GM12878 (cell line): ENCODE measurements around the gene FJX1. TPM values are rescaled to one million over a fixed set of nuclear protein-coding genes. Genes with fewer than 3 reads are reported as not detected.

Source experiments
- ATAC-seq: fragments of 200-7000 bp; cut with Tn5 transposase; 3 replicates; pipeline ENCODE4 v1.9.1; 2020; ENCODE audit warnings: mild to moderate bottlenecking, moderate library complexity
- BruUV-seq: library from RNA; stranded (reverse); fragments of 400-500 nt; replicated peaks from 2 replicates; lab custom pipeline; 2021; lab: Mats Ljungman, UMichigan
- CTCF ChIA-PET: fragments of 300-600 bp; sonication (Branson Sonifier 250); formaldehyde crosslinking; extraction: SDS; loops from one replicate; lab custom pipeline; 2021; ENCODE audit warnings: inconsistent platforms; lab: Yijun Ruan, JAX
- POLR2A ChIA-PET: fragments of 350-600 bp; formaldehyde crosslinking; extraction: SDS; loops from one replicate; lab custom pipeline; 2021; ENCODE audit warnings: inconsistent platforms; lab: Charles Lee
- RAD21 ChIA-PET: fragments of 300-600 bp; sonication (Branson Sonifier 250); formaldehyde crosslinking; loops from one replicate; lab custom pipeline; 2023; ENCODE audit warnings: antibody characterized with exemption; ENCODE audit not compliant: unreplicated experiment; lab: Charles Lee
- SMC1A ChIA-PET: fragments of 300-600 bp; sonication (Branson Sonifier 250); formaldehyde crosslinking; loops from one replicate; lab custom pipeline; 2023; ENCODE audit not compliant: unreplicated experiment, uncharacterized antibody; lab: Charles Lee
- DNase-seq: peaks from one replicate; pipeline ENCODE4 v3.0.0-alpha.2; 2011; ENCODE audit warnings: low read depth, low spot score
- FAIRE-seq: peaks from 3 replicates; lab custom pipeline; 2011; peaks lifted over from hg19 to GRCh38; lab: Jason Lieb, UNC
- H2AFZ ChIP-seq: 2 replicates; pipeline ENCODE4 v1.6.0; 2011; ENCODE audit warnings: low read depth, low read length, control low read depth; ENCODE audit not compliant: control insufficient read depth
- H3K27ac ChIP-seq: 2 replicates; pipeline ENCODE4 v1.5.1; 2011; ENCODE audit warnings: control low read depth; ENCODE audit not compliant: control insufficient read depth, insufficient read depth
- H3K27me3 ChIP-seq, 2 experiments: replicated peaks in 1 of 2; 2 replicates each; pipeline versions ENCODE4 v1.6.0 to v1.6.1; 2011; ENCODE audit warnings: low read length in 1 of 2; ENCODE audit not compliant: control insufficient read depth in 2 of 2, insufficient read depth in 2 of 2
- H3K36me3 ChIP-seq, 2 experiments: 2 replicates each; pipeline ENCODE4 v1.5.1; 2011; ENCODE audit warnings: low read length in 1 of 2; ENCODE audit not compliant: control insufficient read depth in 2 of 2, insufficient read depth in 2 of 2
- H3K4me1 ChIP-seq: 2 replicates; pipeline ENCODE4 v1.6.1; 2011; ENCODE audit warnings: mild to moderate bottlenecking, low read length, moderate library complexity, mixed read lengths; ENCODE audit not compliant: control insufficient read depth, insufficient read depth
- H3K4me2 ChIP-seq: 2 replicates; pipeline ENCODE4 v1.6.0; 2011; ENCODE audit warnings: control low read depth; ENCODE audit not compliant: control insufficient read depth, insufficient read depth
- H3K4me3 ChIP-seq: fragments of 200-600 bp; sonication (generic); 2 replicates; pipeline ENCODE4 v1.5.1; 2016
- H3K79me2 ChIP-seq: 2 replicates; pipeline ENCODE4 v1.6.0; 2011; ENCODE audit warnings: low read length; ENCODE audit not compliant: control insufficient read depth, insufficient read depth
- H3K9ac ChIP-seq: 2 replicates; pipeline ENCODE4 v1.8.0; 2011; ENCODE audit warnings: low read length, control low read depth, mixed read lengths; ENCODE audit not compliant: control insufficient read depth, insufficient read depth
- H3K9me3 ChIP-seq: replicated peaks from 3 replicates; pipeline ENCODE4 v1.5.1; 2011; ENCODE audit warnings: mild to moderate bottlenecking, low read length; ENCODE audit not compliant: control insufficient read depth, insufficient read depth
- H4K20me1 ChIP-seq: 2 replicates; pipeline ENCODE4 v1.6.0; 2011; ENCODE audit not compliant: control insufficient read depth, insufficient read depth
- ASH2L ChIP-seq: fragments of 300-600, 200-600 bp; sonication (generic); IDR thresholded peaks from 2 replicates; pipeline ENCODE4 v1.6.1; 2017; ENCODE audit warnings: low read depth, mild to moderate bottlenecking, borderline replicate concordance
- CHD4 ChIP-seq: fragments of 200-600 bp; sonication (generic); IDR thresholded peaks from 2 replicates; pipeline ENCODE4 v1.6.1; 2016; ENCODE audit warnings: mild to moderate bottlenecking
- HCFC1 ChIP-seq: fragments of 150-350 bp; IDR thresholded peaks from 2 replicates; pipeline ENCODE4 v1.6.1; 2014; ENCODE audit warnings: low read length
- IRF4 ChIP-seq: IDR thresholded peaks from 2 replicates; pipeline ENCODE4 v1.6.1; 2011; ENCODE audit warnings: low read depth, low read length
- MYB ChIP-seq: fragments of 150-350 bp; IDR thresholded peaks from 2 replicates; pipeline ENCODE4 v1.6.1; 2014; ENCODE audit warnings: mild to moderate bottlenecking, low read depth, low read length, borderline replicate concordance
- RCOR1 ChIP-seq: conservative IDR thresholded peaks from 2 replicates; pipeline ENCODE4 v1.6.1; 2012; ENCODE audit warnings: low read depth, low read length, improper control_type of control experiment
- RELA ChIP-seq: fragments of 450-650 bp; IDR thresholded peaks from 2 replicates; pipeline ENCODE4 v1.8.0; 2014; ENCODE audit warnings: borderline replicate concordance; ENCODE audit not compliant: partially characterized antibody
- RUNX3 ChIP-seq: IDR thresholded peaks from 2 replicates; pipeline ENCODE4 v1.6.1; 2012; ENCODE audit warnings: low read length, inconsistent platforms
- SP1 ChIP-seq: IDR thresholded peaks from one replicate; pipeline ENCODE4 v1.6.1; 2011; ENCODE audit warnings: low read depth, low read length
- SUPT20H ChIP-seq: IDR thresholded peaks from 2 replicates; pipeline ENCODE4 v1.6.1; 2011; ENCODE audit warnings: low read depth, mild to moderate bottlenecking, low read length, moderate library complexity, borderline replicate concordance; ENCODE audit not compliant: control insufficient read depth
- USF1 ChIP-seq: IDR thresholded peaks from 2 replicates; pipeline ENCODE4 v1.6.1; 2011; ENCODE audit warnings: borderline replicate concordance, low read depth, mild to moderate bottlenecking, moderate library complexity, mixed read lengths, low read length; ENCODE audit not compliant: insufficient read depth; ENCODE audit errors: extremely low read length
- ZBTB11 ChIP-seq: fragments of 450-650 bp; formaldehyde crosslinking; IDR thresholded peaks from 2 replicates; pipeline ENCODE4 v1.5.0; 2022; ENCODE audit warnings: mild to moderate bottlenecking, missing genetic modification characterization
- ZSCAN29 ChIP-seq: fragments of 450-650 bp; IDR thresholded peaks from 2 replicates; pipeline ENCODE4 v1.6.1; 2017; ENCODE audit warnings: mild to moderate bottlenecking, moderate library complexity
- WGBS: methylation state at CpG from one replicate; pipeline ENCODE4 v1.1.6; 2016; ENCODE audit warnings: low lambda C conversion rate; ENCODE audit not compliant: insufficient replicate concordance, insufficient coverage; ENCODE audit errors: missing lambda C conversion rate; 5-methylcytosine and 5-hydroxymethylcytosine counted together
- in situ Hi-C: fragments of 300-500 bp; cut with MboI; formaldehyde crosslinking; loops from 9 replicates; pipeline ENCODE4 v1.14.3; 2018; ENCODE audit warnings: mixed read lengths
- intact Hi-C: fragments of 100-400 bp; cut with micrococcal nuclease; formaldehyde crosslinking; loops from one replicate; pipeline ENCODE4 v1.14.2; 2022; ENCODE audit not compliant: unreplicated experiment
- polyA plus RNA-seq, 11 experiments: library from polyadenylated mRNA; depleted of rRNA in 4 of 11; unstranded in 6 of 11; stranded (reverse) in 5 of 11; fragments of >200 nt; fragmentation: Nextera tagmentation in 4 of 11; fragmentation: Illumina TruSeq in 1 of 11; extraction: Ambion mirVana in 4 of 11; extraction: Trizol in 1 of 11; gene quantifications; 1 replicate in 1 of 11; 2 replicates in 10 of 11; pipeline versions ENCODE4 v1.2.1 to v1.2.3, GENCODE V29; 2011 to 2016; ENCODE audit warnings: inconsistent platforms in 2 of 11, missing spikeins in 2 of 11, low read depth in 1 of 11
- total RNA-seq, 4 experiments: library from RNA; depleted of rRNA in 3 of 4; stranded (reverse); fragments of >200 nt in 3 of 4; fragmentation: Illumina TruSeq in 1 of 4; extraction: Trizol in 1 of 4; gene quantifications; 2 replicates each; pipeline versions ENCODE4 v1.2.1 to v1.2.3, GENCODE V29; 2013 to 2021

FJX1 gene
- total and polyA plus RNA-seq, 10 of the 15 experiments (the other 5 are each of a cell fraction or from before 2014, with no cell fraction given), result 1.7 to 26.1 (median 10.0) TPM

GRCh38 chr11:35620795-35621194 lies 2.5 kb downstream of the FJX1 start:
- intact Hi-C loops, result no loop called here
- no peak overlapping the region for H2AFZ ChIP-seq
- no peak overlapping the region for H3K27ac ChIP-seq
- WGBS, result 96% methylated on average over 2 of the region's 2 CpGs
- no peak overlapping the region for H3K9ac ChIP-seq
- in situ Hi-C loops, result loop anchor here (5.0 kb wide), 1 partner anchor 202 kb away; no protein-coding TSS in a partner anchor
- H3K4me1 ChIP-seq, result peaks cover 8% of the 10 kb centered on the region; the same call in 1 of the 2 replicates
- H3K9me3 ChIP-seq, result no peaks in the 10 kb centered on the region
- ChIA-PET CTCF (interaction anchor here (1.5 to 5.3 kb wide), 2 partner anchors 202 to 511 kb away, joined by 5 to 48 read pairs; no protein-coding TSS in a partner anchor), RAD21 (interaction anchor here (1.0 to 2.2 kb wide), 3 partner anchors 100 to 202 kb away, joined by 3 to 17 read pairs (median 3); no protein-coding TSS in a partner anchor), SMC1A (interaction anchor here (1.7 kb wide), 1 partner anchor 202 kb away, joined by 6 read pairs; no protein-coding TSS in a partner anchor), POLR2A (no interaction called here)
- no peaks in the 10 kb centered on the region; a peak in 1 of 4 replicates for H3K27me3 ChIP-seq
- TF ChIP-seq ZBTB11 (CRISPR knock-in tag) (no peak), ASH2L (no peak), HCFC1 (no peak), ZSCAN29 (no peak), MYB (no peak), USF1 (no peak), IRF4 (no peak), SP1 (no peak), CHD4 (no peak), RELA (no peak), SUPT20H (no peak), RUNX3 (no peak), RCOR1 (no peak)
- FAIRE-seq (no peak), ATAC-seq (no peak), DNase-seq (no peak)
- no peak overlapping the region for H3K4me3 ChIP-seq
- no TSS peak for BruUV-seq
- H3K36me3 ChIP-seq, result no peaks in the 10 kb centered on the region
- no peak overlapping the region for H3K4me2 ChIP-seq
- no peaks in the 10 kb centered on the region for H4K20me1 ChIP-seq
- H3K79me2 ChIP-seq, result peaks cover 6% of the 10 kb centered on the region; the same call in 1 of the 2 replicates
